SU-DHL-6 (cell line): Measurements from ENCODE around the gene RELCH.

ENCODE experiments used
- CTCF ChIP-seq: fragments of 200-600 bp; sonication (generic); IDR thresholded peaks from one replicate; pipeline ENCODE4 v1.5.1; 2017; ENCODE audit warnings: antibody characterized with exemption, mild to moderate bottlenecking, low read length, moderate library complexity; ENCODE audit not compliant: insufficient read depth, poor library complexity, severe bottlenecking
- EZH2phosphoT487 ChIP-seq: fragments of 200-600 bp; sonication (generic), shearing (Covaris generic); conservative IDR thresholded peaks from 2 replicates; pipeline ENCODE4 v1.6.1; 2018; ENCODE audit warnings: mild to moderate bottlenecking, antibody characterized with exemption, low read length, moderate library complexity, mixed read lengths

GRCh38 chr18:62206593-62206992 is 19.5 kb downstream of the RELCH start:
- TF ChIP-seq CTCF (no peak), EZH2phosphoT487 (no peak)
